GM21515 (cell line): ENCODE measurements around the gene MAPK12.

Experiments
- ATAC-seq: cut with Tn5 transposase; IDR thresholded peaks from one replicate; pipeline ENCODE4 v1.9.1; 2021; ENCODE audit not compliant: unreplicated experiment

The MAPK12 gene

DNA sequence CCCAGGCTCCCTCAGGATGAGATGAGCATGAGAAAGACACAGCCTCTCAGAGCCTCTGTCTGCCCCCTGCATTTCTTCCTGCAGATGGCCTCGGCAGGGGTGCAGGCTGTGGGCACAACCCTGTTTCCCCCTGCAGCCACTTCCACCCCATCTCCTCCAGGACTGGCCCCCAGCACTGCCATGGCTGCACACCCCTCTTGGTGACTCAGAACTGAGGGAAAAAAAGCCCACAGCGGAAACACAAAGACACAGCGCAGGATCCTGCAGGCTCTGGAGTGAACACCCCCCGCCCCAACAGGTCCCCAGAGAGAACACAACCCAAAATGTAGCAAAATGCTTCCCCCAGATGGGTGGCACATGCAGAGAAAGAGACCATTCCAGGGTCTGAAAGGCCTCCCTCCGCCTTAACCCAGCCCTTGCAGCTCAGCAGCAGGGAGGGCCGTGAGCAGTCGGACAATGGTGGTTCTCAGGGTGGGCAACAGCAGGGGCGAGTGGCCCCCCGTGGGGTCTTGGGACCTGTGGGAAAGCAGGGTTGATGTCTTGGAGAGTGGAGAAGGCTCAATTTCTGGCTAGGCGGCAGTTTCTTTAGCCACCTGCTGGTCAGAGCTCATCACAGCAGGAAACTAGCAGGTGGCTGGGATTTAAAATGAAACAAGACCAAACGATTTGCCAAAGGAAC, 24.6 kb downstream of the MAPK12 start:
- no peak for ATAC-seq

DNA sequence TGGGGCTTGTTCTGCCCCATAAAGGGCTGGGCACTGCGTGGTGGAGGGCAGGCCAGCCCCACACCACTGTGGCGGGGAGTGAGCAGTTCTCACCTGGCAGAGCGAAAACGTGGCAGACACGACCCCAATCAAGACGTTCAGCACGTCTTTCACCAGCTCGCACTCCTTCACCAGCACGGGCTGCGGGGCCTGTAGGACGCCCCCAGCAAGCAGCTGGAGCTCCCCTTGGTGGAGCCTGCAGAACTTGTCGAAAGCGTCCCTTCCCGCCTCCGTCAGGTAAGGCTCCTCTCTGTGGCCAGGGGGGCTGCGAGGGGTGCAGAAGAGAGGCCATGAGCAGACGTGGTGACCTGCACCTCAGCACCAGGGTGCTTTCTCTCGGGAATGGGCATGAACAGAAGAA, 28.3 kb downstream of the MAPK12 start:
- ATAC-seq: no peak

DNA sequence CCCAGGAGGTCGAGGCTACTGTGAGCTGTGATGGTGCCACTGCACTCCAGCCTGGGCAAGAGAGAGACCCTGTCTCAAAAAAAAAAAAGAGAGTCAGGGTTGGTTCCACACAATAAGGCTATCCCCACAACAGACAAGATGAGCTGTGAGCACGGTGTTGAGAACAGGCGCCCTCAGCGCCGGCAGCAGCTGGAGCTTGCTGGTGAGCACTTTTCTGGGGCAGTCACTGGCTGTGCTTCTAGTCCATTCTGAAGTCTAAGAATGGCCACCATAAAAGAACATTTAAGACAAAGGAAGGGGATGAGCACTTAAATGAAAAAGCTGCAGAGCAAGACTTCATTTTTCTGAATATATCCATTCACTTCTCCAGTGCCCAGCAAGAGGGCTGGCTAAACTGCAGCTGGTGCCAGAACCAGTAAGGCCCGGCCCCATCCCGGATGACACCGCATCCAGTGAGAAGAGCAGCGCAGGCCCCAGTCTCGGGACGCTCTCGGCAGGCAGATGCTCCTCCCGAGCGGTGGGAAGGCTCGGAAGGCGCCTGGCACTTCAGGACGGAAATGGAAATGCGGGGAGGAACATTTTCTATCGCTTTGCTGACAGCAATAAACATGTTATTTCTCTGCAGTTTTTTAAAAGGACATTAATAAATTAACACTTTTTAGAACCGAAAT, 28.9 kb downstream of the MAPK12 start:
- ATAC-seq: no peak

GRCh38 chr22:50229370-50229769, 32.1 kb downstream of the MAPK12 start:
- no peak for ATAC-seq

- no peak for ATAC-seq
Measured at GRCh38 chr22:50228366-50228765, 33.1 kb downstream of the MAPK12 start.

- ATAC-seq: no peak
Measured at GRCh38 chr22:50227579-50228215, 33.8 kb downstream of the MAPK12 start.

DNA sequence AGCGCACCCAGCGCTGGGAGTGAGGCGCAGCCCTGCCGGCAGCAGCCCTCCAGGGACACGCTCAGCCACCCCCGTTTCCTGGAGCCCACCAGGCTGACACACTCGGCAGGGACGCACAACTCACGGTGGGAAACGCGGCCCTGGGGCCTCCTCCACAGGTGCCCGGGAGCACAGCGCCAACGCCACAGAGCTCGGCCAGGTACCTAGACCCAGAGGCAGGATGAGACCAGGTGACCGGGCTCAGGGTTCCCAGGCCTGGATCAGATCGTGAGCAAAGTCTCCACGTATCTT, 34.7 kb downstream of the MAPK12 start:
- ATAC-seq: no peak

GRCh38 chr22:50226063-50226874, 35.2 kb downstream of the MAPK12 start:
- ATAC-seq: no peak

- ATAC-seq: no peak
Measured at GRCh38 chr22:50225200-50225969, 36.1 kb downstream of the MAPK12 start.

DNA sequence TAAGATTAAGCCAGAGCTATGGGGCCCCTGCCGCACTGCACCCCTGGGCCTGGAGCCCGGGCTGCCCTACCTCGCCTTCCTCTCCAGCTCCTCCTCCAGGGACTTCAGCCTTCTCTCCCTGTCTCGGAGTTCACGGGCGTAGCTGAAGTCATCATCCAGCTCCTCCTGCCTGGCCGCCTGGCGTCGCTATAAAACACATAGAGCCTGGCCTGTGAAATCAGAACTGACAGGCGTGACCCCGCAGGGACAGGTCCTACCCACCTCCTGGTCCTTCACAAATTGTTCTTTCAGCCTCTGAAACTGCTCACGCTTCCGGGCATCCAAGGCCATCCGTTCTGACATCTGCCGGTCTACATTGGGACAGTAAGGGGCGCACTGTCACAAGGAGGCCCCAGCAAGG, 37.4 kb downstream of the MAPK12 start:
- ATAC-seq: no peak

DNA sequence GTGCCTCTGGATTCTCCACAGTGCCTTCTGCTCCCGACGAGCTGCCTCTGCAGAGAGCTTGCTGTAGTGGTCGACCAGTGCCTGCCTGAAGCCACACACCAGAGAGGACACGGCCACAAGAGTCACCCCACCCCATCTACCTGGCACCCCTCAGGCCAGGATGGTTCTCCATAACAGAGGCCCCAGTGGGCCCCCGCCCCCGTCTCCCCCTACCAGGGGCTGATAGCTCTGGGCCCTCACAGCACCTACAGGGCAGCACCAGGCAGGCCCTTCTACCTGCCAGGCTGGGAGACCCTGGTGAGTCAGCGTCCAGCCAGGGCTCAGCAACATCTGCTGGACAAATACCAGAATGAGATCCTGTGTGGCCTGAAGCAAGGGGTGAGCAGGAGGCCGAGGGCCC, 39.0 kb downstream of the MAPK12 start:
- no peak for ATAC-seq

DNA sequence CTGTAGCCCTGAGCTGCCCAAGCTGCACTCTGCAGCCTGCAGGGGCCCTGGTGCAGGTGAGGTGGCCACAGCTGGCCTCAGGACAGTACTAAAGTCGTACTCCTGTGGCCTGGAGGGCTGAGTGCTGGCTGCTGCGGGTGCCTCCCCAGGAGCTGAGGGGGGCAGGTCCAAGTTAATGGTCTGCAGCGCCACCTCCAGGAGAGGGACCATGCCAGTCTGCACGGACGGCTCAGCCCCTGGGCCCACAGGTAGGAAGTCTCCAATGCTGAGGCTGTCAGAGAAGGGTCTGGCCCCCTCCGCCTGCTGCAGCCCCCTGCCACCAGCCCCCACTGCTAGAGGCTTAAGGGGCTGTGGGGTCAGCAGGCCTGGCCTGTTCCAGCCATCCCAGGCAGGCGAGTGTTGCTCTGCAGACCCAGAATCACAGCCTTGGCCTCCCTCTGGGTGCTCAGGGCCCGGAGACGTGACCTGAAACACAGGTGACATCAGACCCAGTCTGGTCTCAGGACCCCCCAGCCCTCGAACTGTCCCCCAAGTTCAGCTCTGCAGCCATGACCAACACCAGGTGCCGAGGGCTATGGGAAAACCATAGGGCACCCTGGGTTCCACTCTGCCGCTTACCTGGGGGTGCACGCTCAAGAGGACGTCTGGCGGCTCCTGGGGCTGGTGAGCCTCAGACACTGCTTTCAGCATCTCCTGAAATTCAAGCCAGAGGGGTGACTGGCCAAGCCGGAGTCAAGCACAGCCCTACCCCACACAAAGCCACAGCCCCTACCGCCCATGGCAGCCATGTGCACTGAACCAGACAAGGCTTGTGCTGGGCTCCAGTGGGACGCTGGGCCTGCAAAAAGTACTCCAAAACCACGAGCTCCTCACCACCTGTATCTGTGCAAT, 39.8 kb downstream of the MAPK12 start:
- ATAC-seq: no peak

- ATAC-seq: no peak
Measured at GRCh38 chr22:50220603-50221409, 40.7 kb downstream of the MAPK12 start.

DNA sequence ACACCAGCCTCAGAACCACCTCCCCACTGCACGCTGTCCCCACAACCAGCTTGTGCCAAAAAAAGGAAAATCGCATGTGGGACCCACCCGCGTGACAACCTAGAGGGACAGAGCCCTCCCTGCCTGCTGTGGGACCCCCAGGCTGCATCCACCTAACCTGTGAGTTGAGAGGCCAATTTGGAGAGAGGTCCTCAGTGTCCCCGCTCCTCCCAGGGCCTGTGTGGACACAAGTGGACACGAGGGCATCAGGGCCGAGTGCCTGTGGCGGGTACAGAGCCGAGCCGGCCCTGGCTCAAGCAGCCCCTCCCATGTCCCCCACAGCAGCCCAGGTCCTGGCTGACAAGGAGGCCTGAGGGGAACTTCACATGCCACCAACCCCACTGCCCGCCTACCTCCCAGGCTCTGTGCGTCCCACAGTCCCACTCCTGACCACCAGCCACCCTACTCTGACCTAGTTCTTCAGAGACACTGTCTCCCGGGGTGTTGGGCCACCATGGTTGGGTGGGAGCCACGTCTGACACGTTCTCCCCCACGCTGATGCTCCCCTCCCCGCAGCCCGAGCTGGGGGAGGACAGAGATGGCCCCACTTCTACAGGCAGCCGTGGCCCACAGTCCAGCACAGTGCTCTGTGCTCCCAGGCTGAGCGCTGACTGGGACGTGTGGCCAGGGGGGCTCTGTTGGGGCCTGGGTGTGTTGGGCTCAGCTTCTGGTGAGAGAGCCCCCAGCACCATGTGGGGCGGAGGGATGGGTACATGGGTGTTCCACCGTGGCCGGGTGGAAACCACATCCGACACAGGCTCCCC, 41.5 kb downstream of the MAPK12 start:
- no peak for ATAC-seq

DNA sequence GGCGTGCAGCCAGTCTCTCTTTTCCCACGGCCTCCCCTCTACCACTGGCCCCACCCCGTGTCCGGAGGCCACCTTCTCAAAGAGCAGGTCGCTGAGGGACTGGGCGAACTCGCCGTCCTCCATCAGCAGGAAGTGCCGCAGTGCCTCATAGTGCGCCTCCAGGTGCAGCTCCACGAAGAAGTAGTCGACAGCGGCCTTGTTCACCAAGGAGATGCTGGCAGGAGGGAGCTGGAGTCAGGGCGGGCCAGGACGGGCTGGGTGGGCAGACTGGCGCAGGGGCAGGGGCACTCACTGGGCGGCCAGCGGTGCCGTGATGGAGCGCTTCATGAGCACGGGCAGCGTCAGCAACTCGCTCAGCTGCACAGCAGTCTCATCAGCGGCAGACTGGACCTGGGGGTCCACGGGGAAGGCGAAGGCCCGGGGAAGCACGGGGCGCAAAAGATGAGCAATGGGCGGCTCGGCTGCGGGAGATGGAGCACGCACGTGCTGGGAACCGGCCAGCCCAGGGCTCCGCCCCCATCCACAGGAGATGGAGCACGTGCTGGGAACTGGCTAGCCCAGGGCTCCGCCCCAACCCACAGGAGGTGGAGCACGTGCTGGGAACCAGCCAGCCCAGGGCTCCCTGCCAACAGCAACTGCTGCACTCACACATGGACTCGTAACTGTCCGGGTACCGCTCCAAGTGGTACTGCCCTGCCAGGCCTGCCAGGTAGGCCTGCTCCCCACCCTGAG, 42.3 kb downstream of the MAPK12 start:
- no peak for ATAC-seq

DNA sequence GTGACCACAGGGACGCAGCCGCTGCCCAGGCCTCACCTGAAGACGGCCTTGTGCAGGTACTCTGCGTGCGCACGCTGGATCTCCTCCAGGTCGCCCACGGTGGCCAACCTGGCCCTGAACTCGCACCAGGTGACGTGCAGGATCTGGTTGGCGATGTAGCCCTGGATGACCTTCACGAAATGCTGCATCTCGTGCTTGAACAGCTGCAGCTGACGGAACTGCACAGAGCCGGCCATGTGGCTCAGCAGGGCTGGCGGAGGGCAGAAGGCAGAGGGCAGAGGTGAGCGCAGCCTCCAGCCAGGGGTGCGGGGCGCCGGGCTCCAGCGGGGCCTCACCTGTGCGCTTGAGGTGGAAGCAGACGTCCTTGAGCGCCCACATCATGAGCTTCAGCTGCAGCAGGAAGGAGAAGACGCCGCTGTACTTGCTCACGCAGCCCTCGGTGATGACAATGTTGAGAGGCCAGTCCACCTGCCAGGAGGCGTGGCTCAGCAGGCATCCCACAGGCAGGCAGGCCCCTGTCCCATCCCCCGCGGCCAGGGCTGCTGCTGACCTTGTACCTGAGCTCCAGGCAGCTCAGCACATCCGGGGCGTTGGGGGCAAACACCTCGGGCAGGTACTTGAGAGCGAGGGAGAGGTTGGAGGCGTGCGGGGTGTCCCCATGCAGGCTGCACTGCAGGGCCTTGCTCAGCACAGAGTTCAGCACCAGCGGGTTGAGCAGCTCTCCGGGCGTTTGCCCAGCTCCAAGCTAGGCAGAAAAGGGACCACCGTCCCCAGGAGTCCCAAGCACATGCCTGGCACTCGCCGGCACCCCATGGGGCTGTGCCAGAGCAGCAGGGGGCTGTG, 43.1 kb downstream of the MAPK12 start:
- ATAC-seq: no peak
